ENCODE data around the gene SYNPO2L.
"Not testable (repeated sequence)": the region's sequence is repeated elsewhere in the genome, so short reads cannot be mapped to it uniquely, and the experiment has no call there.

GRCh38 chr10:73695302-73695701 lies 39.5 kb upstream of the SYNPO2L start:
- not testable (repeated sequence) for TF ChIP-seq HMGXB4 (CRISPR knock-in tag; IDR thresholded peaks at IDR 0.05); CTCF (IDR thresholded peaks at IDR 0.05); KAT7 (CRISPR knock-in tag; IDR thresholded peaks at IDR 0.05; ENCODE audit: borderline replicate concordance); JUN (CRISPR knock-in tag; IDR thresholded peaks at IDR 0.05); ATF6 (CRISPR knock-in tag; IDR thresholded peaks at IDR 0.05); MAX (CRISPR knock-in tag; IDR thresholded peaks at IDR 0.05); NFYB (CRISPR knock-in tag; conservative IDR thresholded peaks at IDR 0.05; ENCODE audit: low read depth); E2F5 (CRISPR knock-in tag; IDR thresholded peaks at IDR 0.05); NFATC4 (CRISPR knock-in tag; IDR thresholded peaks at IDR 0.05); FOXP1 (CRISPR knock-in tag; IDR thresholded peaks at IDR 0.05; ENCODE audit: borderline replicate concordance); NR1H2 (CRISPR knock-in tag; IDR thresholded peaks at IDR 0.05)

Data from WTC11 (cell line).